Measurements from ENCODE around the gene SLC2A4.

The SLC2A4 gene

DNA sequence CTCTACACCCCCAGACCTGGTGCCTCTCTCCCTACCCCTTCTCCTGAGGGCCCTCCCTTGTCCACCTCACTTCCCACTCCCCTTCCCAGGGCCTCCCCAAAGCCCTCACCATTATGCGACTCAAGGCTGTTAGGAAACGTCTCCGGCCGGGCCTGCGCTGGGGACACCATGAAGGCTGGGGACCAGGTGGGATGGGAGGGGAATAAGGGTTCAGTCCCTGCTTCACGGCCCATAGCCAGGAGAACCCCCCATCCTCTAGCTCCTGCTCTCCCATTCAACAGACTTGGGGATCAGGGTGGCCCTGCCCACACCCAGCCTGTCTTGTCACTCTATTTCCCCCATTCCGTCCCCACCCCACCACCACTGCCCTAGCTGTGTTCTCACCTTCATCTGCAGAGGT is 45.5 kb downstream of the SLC2A4 start:
- Histone ChIP-seq H3K9me3 (ENCODE audit: insufficient read depth, low read length) (no peaks in the 10 kb centered on the region), H4K20me1 (ENCODE audit: low read depth, low read length) (no peaks in the 10 kb centered on the region), H3K36me3 (ENCODE audit: low read length) (no peaks in the 10 kb centered on the region), H3K9ac (ENCODE audit: low read length) (no peak overlapping the region), H3K27me3 (ENCODE audit: low read length) (no peaks in the 10 kb centered on the region), H3K4me2 (ENCODE audit: low read depth, low read length, poor library complexity, severe bottlenecking) (no peak overlapping the region), H3K9me2 (replicated peaks; ENCODE audit: insufficient read depth, low read length) (no peaks in the 10 kb centered on the region), H3K4me3 (ENCODE audit: insufficient read depth, low read length, poor library complexity, severe bottlenecking) (no peak overlapping the region), H2AFZ (ENCODE audit: low read depth, low read length, severe bottlenecking) (no peak overlapping the region), H3K79me2 (ENCODE audit: insufficient read depth, low read length) (peaks cover 17% of the 10 kb centered on the region; the same call in 1 of the 2 replicates), H3F3A (ENCODE audit: insufficient read depth) (peaks cover 9% of the 10 kb centered on the region), H3K27ac (ENCODE audit: low read depth, low read length) (no peak overlapping the region)
- no peak for TF ChIP-seq EZH2phosphoT487 (conservative IDR thresholded peaks at IDR 0.05; ENCODE audit: low read length)
- TF ChIP-seq, protein P1, sequence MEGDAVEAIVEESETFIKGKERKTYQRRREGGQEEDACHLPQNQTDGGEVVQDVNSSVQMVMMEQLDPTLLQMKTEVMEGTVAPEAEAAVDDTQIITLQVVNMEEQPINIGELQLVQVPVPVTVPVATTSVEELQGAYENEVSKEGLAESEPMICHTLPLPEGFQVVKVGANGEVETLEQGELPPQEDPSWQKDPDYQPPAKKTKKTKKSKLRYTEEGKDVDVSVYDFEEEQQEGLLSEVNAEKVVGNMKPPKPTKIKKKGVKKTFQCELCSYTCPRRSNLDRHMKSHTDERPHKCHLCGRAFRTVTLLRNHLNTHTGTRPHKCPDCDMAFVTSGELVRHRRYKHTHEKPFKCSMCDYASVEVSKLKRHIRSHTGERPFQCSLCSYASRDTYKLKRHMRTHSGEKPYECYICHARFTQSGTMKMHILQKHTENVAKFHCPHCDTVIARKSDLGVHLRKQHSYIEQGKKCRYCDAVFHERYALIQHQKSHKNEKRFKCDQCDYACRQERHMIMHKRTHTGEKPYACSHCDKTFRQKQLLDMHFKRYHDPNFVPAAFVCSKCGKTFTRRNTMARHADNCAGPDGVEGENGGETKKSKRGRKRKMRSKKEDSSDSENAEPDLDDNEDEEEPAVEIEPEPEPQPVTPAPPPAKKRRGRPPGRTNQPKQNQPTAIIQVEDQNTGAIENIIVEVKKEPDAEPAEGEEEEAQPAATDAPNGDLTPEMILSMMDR (IDR thresholded peaks at IDR 0.05; ENCODE audit: insufficient read depth, low read length, poor library complexity, severe bottlenecking) = no peak

DNA sequence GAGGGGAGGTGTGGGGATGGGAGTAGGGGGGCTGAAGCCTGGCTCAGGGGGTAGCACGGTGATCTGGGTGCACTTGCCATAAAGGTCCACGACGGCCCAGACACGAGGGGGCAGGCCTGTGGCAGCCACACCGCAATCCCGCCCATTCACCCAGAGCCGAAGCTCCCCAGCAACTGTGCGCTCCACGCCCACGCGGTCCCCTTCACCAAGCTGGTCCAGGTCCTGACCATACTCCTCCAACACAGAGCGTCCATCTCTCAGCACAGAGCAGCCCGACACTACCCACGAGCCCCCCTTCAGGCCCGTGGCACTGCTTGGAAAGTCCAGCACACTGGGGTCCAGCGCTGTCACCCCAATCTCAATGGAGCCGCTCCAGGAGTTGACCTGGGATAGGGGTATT is 46.0 kb downstream of the SLC2A4 start:
- peaks cover 17% of the 10 kb centered on the region; the same call in 1 of the 2 replicates for H3K79me2 ChIP-seq (ENCODE audit: insufficient read depth, low read length)
- H3K9me3 ChIP-seq (ENCODE audit: insufficient read depth, low read length) = no peaks in the 10 kb centered on the region
- H2AFZ ChIP-seq (ENCODE audit: low read depth, low read length, severe bottlenecking) = no peak overlapping the region
- H3F3A ChIP-seq (ENCODE audit: insufficient read depth) = peaks cover 9% of the 10 kb centered on the region
- peak overlapping the region; percentile 69 for H3K4me2 ChIP-seq (ENCODE audit: low read depth, low read length, poor library complexity, severe bottlenecking)
- no peaks in the 10 kb centered on the region for H3K27me3 ChIP-seq (ENCODE audit: low read length)
- no peaks in the 10 kb centered on the region for H3K36me3 ChIP-seq (ENCODE audit: low read length)
- TF ChIP-seq, protein P1 (IDR thresholded peaks at IDR 0.05; ENCODE audit: insufficient read depth, low read length, poor library complexity, severe bottlenecking) = no peak
- TF ChIP-seq EZH2phosphoT487 (conservative IDR thresholded peaks at IDR 0.05; ENCODE audit: low read length) = no peak
- H3K4me3 ChIP-seq (ENCODE audit: insufficient read depth, low read length, poor library complexity, severe bottlenecking) = no peak overlapping the region
- H3K9me2 ChIP-seq (replicated peaks; ENCODE audit: insufficient read depth, low read length) = no peaks in the 10 kb centered on the region
- peak overlapping the region; percentile 94; the same call in 1 of the 2 replicates for H3K9ac ChIP-seq (ENCODE audit: low read length)
- H3K27ac ChIP-seq (ENCODE audit: low read depth, low read length) = no peak overlapping the region
- H4K20me1 ChIP-seq (ENCODE audit: low read depth, low read length) = no peaks in the 10 kb centered on the region

DNA sequence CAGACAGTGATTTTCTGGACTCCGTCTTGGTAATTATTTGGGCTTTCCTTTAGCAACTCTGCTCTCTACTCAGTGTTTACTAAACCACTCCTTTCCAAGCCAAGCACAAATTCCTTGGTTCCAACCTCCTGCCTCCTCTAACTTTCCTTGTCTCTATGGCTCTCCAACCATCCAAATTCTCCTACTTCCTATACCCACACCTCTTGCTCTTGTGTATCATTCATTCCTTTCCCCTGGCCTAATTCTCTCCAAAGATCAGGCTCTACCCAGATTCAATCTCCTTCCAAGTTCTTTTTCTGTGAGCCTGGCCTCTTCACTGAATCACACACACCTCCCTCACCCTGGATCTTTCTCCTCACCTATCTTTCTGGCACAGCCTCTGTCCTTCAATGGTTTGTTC is 46.5 kb downstream of the SLC2A4 start:
- TF ChIP-seq, protein P1 (IDR thresholded peaks at IDR 0.05; ENCODE audit: insufficient read depth, low read length, poor library complexity, severe bottlenecking) = no peak
- TF ChIP-seq EZH2phosphoT487 (conservative IDR thresholded peaks at IDR 0.05; ENCODE audit: low read length) = no peak
- Histone ChIP-seq H3K4me2 (ENCODE audit: low read depth, low read length, poor library complexity, severe bottlenecking) (peak overlapping the region; percentile 69), H3K9ac (ENCODE audit: low read length) (peak overlapping the region; percentile 94), H2AFZ (ENCODE audit: low read depth, low read length, severe bottlenecking) (no peak overlapping the region), H3K79me2 (ENCODE audit: insufficient read depth, low read length) (peaks cover 17% of the 10 kb centered on the region; the same call in 1 of the 2 replicates), H3K36me3 (ENCODE audit: low read length) (no peaks in the 10 kb centered on the region), H3K4me3 (ENCODE audit: insufficient read depth, low read length, poor library complexity, severe bottlenecking) (peak overlapping the region; percentile 99), H3K9me3 (ENCODE audit: insufficient read depth, low read length) (no peaks in the 10 kb centered on the region), H3F3A (ENCODE audit: insufficient read depth) (peaks cover 9% of the 10 kb centered on the region), H4K20me1 (ENCODE audit: low read depth, low read length) (no peaks in the 10 kb centered on the region), H3K27me3 (ENCODE audit: low read length) (no peaks in the 10 kb centered on the region), H3K27ac (ENCODE audit: low read depth, low read length) (no peak overlapping the region), H3K9me2 (replicated peaks; ENCODE audit: insufficient read depth, low read length) (no peaks in the 10 kb centered on the region)

Measured in SU-DHL-6 (cell line).